A549 (cell line): ENCODE measurements around the gene SPPL3. TPM values are rescaled to one million over a fixed set of nuclear protein-coding genes. Genes with fewer than 3 reads are reported as not detected.

Experiments
- ATAC-seq, 2 experiments: fragments of 200-7000 bp in 1 of 2; fragments of >200 bp in 1 of 2; cut with Nextera tagmentation in 1 of 2; cut with Tn5 transposase in 1 of 2; 3 replicates each; pipeline versions ENCODE4 v1.8.0 to v1.9.1; 2018 to 2020; ENCODE audit warnings: mild to moderate bottlenecking in 1 of 2, moderate library complexity in 1 of 2
- CTCF ChIA-PET: fragments of 300-600 bp; sonication (Branson Sonifier 250); formaldehyde crosslinking; extraction: SDS; loops from one replicate; lab custom pipeline; 2021; ENCODE audit warnings: antibody characterized with exemption, inconsistent platforms; lab: Yijun Ruan, JAX
- POLR2A ChIA-PET: fragments of 350-600 bp; formaldehyde crosslinking; extraction: SDS; loops from one replicate; lab custom pipeline; 2021; ENCODE audit warnings: antibody characterized with exemption, inconsistent platforms; lab: Yijun Ruan, JAX
- DNase-seq, 2 experiments: peaks; one replicate each; pipeline versions ENCODE4 v3.0.0 to v3.0.0-alpha.2; 2011 to 2016; ENCODE audit warnings: low read depth in 1 of 2, low spot score in 1 of 2
- FAIRE-seq: peaks from 2 replicates; lab custom pipeline; 2011; peaks lifted over from hg19 to GRCh38; lab: Jason Lieb, UNC
- H3K27ac ChIP-seq, 2 experiments: fragments of >200 bp; sonication (Bioruptor Twin); formaldehyde crosslinking; 3 replicates each; pipeline ENCODE4 v1.5.1; 2016 to 2017
- H3K4me1 ChIP-seq: fragments of >200 bp; sonication (Bioruptor Twin); formaldehyde crosslinking; 3 replicates; pipeline ENCODE4 v1.6.1; 2016
- H3K4me2 ChIP-seq: fragments of >200 bp; sonication (Bioruptor Twin); formaldehyde crosslinking; 3 replicates; pipeline ENCODE4 v1.6.1; 2016
- H3K4me3 ChIP-seq: fragments of >200 bp; sonication (Bioruptor Twin); formaldehyde crosslinking; 3 replicates; pipeline ENCODE4 v1.5.1; 2016
- H3K9me3 ChIP-seq: fragments of >200 bp; sonication (Bioruptor Twin); formaldehyde crosslinking; 3 replicates; pipeline ENCODE4 v1.6.1; 2016
- CEBPB ChIP-seq, 2 experiments: fragments of >200 bp in 1 of 2; sonication (Bioruptor Twin) in 1 of 2; formaldehyde crosslinking in 1 of 2; IDR thresholded peaks; 2 replicates each; pipeline ENCODE4 v1.6.1; 2012 to 2016
- CHD4 ChIP-seq: fragments of 200-600 bp; sonication (generic); IDR thresholded peaks from 2 replicates; pipeline ENCODE4 v1.6.1; 2016; ENCODE audit warnings: antibody characterized with exemption, mild to moderate bottlenecking, borderline replicate concordance
- EHF ChIP-seq: fragments of 250-450 bp; sonication (Bioruptor Pico); IDR thresholded peaks from 2 replicates; pipeline ENCODE4 v1.5.0; 2020; ENCODE audit warnings: mild to moderate bottlenecking
- ESRRA ChIP-seq: fragments of 150-350 bp; IDR thresholded peaks from 2 replicates; pipeline ENCODE4 v1.6.1; 2014; ENCODE audit warnings: mild to moderate bottlenecking, low read length, borderline replicate concordance
- FOSL2 ChIP-seq, 2 experiments: fragments of 450-650 bp in 1 of 2; fragments of >200 bp in 1 of 2; sonication (Bioruptor Twin) in 1 of 2; formaldehyde crosslinking; IDR thresholded peaks; 2 replicates each; pipeline versions ENCODE4 v1.5.0 to v1.6.1; 2016 to 2020; ENCODE audit warnings: mild to moderate bottlenecking in 1 of 2, moderate library complexity in 1 of 2
- FOXS1 ChIP-seq: fragments of 250-450 bp; sonication (Bioruptor Pico); IDR thresholded peaks from 2 replicates; pipeline ENCODE4 v1.5.0; 2020; ENCODE audit warnings: mild to moderate bottlenecking, moderate library complexity
- HOXA7 ChIP-seq: fragments of 250-450 bp; sonication (Bioruptor Pico); IDR thresholded peaks from 2 replicates; pipeline ENCODE4 v1.5.0; 2020; ENCODE audit warnings: mild to moderate bottlenecking, moderate library complexity
- JUNB ChIP-seq: fragments of >200 bp; sonication (Bioruptor Twin); formaldehyde crosslinking; IDR thresholded peaks from 2 replicates; pipeline ENCODE4 v1.6.1; 2016
- KDM5A ChIP-seq: fragments of 200-600 bp; sonication (generic); IDR thresholded peaks from 2 replicates; pipeline ENCODE4 v1.6.1; 2016; ENCODE audit warnings: antibody characterized with exemption, mild to moderate bottlenecking
- PHF8 ChIP-seq: fragments of 200-600 bp; sonication (generic); IDR thresholded peaks from 2 replicates; pipeline ENCODE4 v1.6.1; 2016; ENCODE audit warnings: low read depth, mild to moderate bottlenecking, antibody characterized with exemption, moderate library complexity, borderline replicate concordance
- POLR2A ChIP-seq: IDR thresholded peaks from 2 replicates; pipeline ENCODE4 v1.6.1; 2012; ENCODE audit warnings: mild to moderate bottlenecking, low read length
- RNF2 ChIP-seq: fragments of 200-600 bp; sonication (generic); IDR thresholded peaks from 2 replicates; pipeline ENCODE4 v1.6.1; 2016; ENCODE audit warnings: low read depth, mild to moderate bottlenecking, antibody characterized with exemption, moderate library complexity, borderline replicate concordance
- SREBF2 ChIP-seq: fragments of 450-650 bp; IDR thresholded peaks from 2 replicates; pipeline ENCODE4 v1.6.1; 2014; ENCODE audit warnings: mild to moderate bottlenecking, moderate library complexity
- ZFP36 ChIP-seq: fragments of 450-650 bp; IDR thresholded peaks from 2 replicates; pipeline ENCODE4 v1.6.1; 2014; ENCODE audit warnings: borderline replicate concordance; ENCODE audit not compliant: partially characterized antibody
- ZSCAN20 ChIP-seq: fragments of 250-450 bp; sonication (Bioruptor Pico); IDR thresholded peaks from 2 replicates; pipeline ENCODE4 v1.8.0; 2022; ENCODE audit warnings: mild to moderate bottlenecking, moderate library complexity
- WGBS: methylation state at CpG from one replicate; pipeline ENCODE4 v1.1.6; 2017; ENCODE audit errors: missing lambda C conversion rate; 5-methylcytosine and 5-hydroxymethylcytosine counted together
- polyA plus RNA-seq, 4 experiments: library from polyadenylated mRNA; depleted of rRNA in 3 of 4; stranded (reverse); fragments of >200 nt; fragmentation: RNase III in 1 of 4; extraction: RNeasy Plus Mini Kit Qiagen cat#74134 plus additional on column Dnase treatment in 1 of 4; gene quantifications; 2 replicates in 3 of 4; 3 replicates in 1 of 4; pipeline ENCODE4 v1.2.3, GENCODE V29; 2011 to 2017
- TF ChIP-seq, protein P1 (sequence below): fragments of 250-450 bp; sonication (Bioruptor Pico); IDR thresholded peaks from 2 replicates; pipeline ENCODE4 v1.5.0; 2021; ENCODE audit warnings: mild to moderate bottlenecking, moderate library complexity, borderline replicate concordance
- TF ChIP-seq, protein P2 (sequence below): fragments of 250-450 bp; sonication (Bioruptor Pico); IDR thresholded peaks from 2 replicates; pipeline ENCODE4 v1.5.0; 2020; ENCODE audit warnings: low read depth, mild to moderate bottlenecking, moderate library complexity
- TF ChIP-seq, protein P3 (sequence below): fragments of >200 bp; sonication (Bioruptor Twin); formaldehyde crosslinking; IDR thresholded peaks from 3 replicates; pipeline ENCODE4 v1.6.1; 2016
- TF ChIP-seq, protein P4 (sequence below): fragments of >200 bp; sonication (Bioruptor Twin); formaldehyde crosslinking; IDR thresholded peaks from 2 replicates; pipeline ENCODE4 v1.6.1; 2016
- TF ChIP-seq, protein P5 (sequence below): fragments of 450-650 bp; IDR thresholded peaks from 2 replicates; pipeline ENCODE4 v1.6.1; 2014; ENCODE audit warnings: antibody characterized with exemption

SPPL3 gene
- polyA plus RNA-seq, 2 of the 4 experiments (the other 2 are of a cell fraction): 25.0 to 26.6 TPM

DNA sequence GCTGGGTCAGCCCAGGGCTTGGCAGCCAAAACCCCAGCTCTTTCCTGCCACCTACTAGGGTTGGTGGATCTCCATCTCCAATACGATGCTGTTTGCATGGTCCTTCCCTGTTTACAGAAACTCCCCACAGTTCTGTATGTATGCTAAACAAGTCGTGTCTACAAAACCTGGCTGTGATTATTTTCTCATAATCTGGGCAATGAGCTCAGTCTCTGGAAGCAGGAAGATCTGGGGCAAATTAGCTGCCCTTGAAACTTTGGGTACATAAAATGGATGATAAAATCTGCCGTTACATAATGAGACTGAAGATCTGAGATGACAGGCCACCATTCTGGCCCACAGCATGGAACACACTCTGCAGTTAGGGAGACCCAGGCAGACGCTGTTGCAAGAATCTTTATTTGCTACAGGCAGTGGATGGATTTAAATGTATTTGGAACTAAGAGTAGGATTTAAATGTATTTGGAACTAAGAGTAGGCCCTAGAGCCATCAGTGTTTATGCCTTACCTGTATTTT, 146.9 kb downstream of the SPPL3 start:
- no peak; a peak in 2 of 6 replicates for ATAC-seq
- FAIRE-seq: no peak
- TF ChIP-seq ESRRA: no peak
- no peak for TF ChIP-seq FOSL2 (IDR thresholded peaks at IDR 0.05)
- TF ChIP-seq FOSL2 (CRISPR knock-in tag; IDR thresholded peaks at IDR 0.05): no peak
- TF ChIP-seq, protein P1, sequence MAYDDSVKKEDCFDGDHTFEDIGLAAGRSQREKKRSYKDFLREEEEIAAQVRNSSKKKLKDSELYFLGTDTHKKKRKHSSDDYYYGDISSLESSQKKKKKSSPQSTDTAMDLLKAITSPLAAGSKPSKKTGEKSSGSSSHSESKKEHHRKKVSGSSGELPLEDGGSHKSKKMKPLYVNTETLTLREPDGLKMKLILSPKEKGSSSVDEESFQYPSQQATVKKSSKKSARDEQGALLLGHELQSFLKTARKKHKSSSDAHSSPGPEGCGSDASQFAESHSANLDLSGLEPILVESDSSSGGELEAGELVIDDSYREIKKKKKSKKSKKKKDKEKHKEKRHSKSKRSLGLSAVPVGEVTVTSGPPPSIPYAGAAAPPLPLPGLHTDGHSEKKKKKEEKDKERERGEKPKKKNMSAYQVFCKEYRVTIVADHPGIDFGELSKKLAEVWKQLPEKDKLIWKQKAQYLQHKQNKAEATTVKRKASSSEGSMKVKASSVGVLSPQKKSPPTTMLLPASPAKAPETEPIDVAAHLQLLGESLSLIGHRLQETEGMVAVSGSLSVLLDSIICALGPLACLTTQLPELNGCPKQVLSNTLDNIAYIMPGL: no peak
- TF ChIP-seq RNF2: no peak
- DNase-seq: no peak
- no peaks in the 10 kb centered on the region for H3K9me3 ChIP-seq
- ChIA-PET CTCF (interaction anchor here (0.6 to 0.9 kb wide), 3 partner anchors 13 to 325 kb away, joined by 3 to 4 read pairs (median 3); no protein-coding TSS in a partner anchor), POLR2A (no interaction called here)
- H3K27ac ChIP-seq: no peak overlapping the region
- no peak overlapping the region for H3K4me2 ChIP-seq
- no peak overlapping the region for H3K4me3 ChIP-seq
- H3K4me1 ChIP-seq: no peaks in the 10 kb centered on the region
- 84% methylated on average over 4 of the region's 4 CpGs for WGBS

DNA sequence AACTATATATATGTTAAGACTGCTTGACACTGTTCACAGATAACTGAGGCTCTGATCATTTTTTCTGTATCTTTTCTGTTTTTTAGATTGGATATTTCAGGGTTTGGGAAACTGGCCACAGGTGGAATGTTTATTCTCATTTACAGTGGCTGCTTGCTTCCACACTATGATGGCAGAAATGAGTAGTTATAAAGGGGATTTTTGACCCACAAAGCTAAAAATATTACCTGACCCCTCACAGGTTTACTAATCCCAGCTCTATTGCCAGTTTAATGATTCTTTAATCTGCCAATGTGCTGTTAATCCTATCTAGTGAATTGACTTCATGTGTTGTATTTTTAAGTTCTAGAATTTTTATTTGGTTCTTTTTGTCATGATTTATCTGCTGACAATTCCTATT, 148.9 kb downstream of the SPPL3 start:
- no peak overlapping the region for H3K4me2 ChIP-seq
- ChIA-PET CTCF (interaction anchor here (1.3 kb wide), 1 partner anchor 171 kb away, joined by 3 read pairs; no protein-coding TSS in a partner anchor), POLR2A (no interaction called here)
- ATAC-seq: no peak
- TF ChIP-seq CEBPB (IDR thresholded peaks at IDR 0.05): no peak
- TF ChIP-seq KDM5A: no peak
- TF ChIP-seq, protein P2, sequence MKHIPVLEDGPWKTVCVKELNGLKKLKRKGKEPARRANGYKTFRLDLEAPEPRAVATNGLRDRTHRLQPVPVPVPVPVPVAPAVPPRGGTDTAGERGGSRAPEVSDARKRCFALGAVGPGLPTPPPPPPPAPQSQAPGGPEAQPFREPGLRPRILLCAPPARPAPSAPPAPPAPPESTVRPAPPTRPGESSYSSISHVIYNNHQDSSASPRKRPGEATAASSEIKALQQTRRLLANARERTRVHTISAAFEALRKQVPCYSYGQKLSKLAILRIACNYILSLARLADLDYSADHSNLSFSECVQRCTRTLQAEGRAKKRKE: no peak
- TF ChIP-seq ESRRA: no peak
- TF ChIP-seq, protein P3, sequence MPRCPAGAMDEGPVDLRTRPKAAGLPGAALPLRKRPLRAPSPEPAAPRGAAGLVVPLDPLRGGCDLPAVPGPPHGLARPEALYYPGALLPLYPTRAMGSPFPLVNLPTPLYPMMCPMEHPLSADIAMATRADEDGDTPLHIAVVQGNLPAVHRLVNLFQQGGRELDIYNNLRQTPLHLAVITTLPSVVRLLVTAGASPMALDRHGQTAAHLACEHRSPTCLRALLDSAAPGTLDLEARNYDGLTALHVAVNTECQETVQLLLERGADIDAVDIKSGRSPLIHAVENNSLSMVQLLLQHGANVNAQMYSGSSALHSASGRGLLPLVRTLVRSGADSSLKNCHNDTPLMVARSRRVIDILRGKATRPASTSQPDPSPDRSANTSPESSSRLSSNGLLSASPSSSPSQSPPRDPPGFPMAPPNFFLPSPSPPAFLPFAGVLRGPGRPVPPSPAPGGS: no peak
- no peak for TF ChIP-seq ZFP36
- no peak for TF ChIP-seq JUNB
- TF ChIP-seq PHF8: no peak
- TF ChIP-seq ZSCAN20 (CRISPR knock-in tag): no peak
- no peak for FAIRE-seq
- no peak for DNase-seq
- no peak overlapping the region for H3K4me3 ChIP-seq
- H3K9me3 ChIP-seq: no peaks in the 10 kb centered on the region
- H3K4me1 ChIP-seq: no peaks in the 10 kb centered on the region
- H3K27ac ChIP-seq: no peak overlapping the region

DNA sequence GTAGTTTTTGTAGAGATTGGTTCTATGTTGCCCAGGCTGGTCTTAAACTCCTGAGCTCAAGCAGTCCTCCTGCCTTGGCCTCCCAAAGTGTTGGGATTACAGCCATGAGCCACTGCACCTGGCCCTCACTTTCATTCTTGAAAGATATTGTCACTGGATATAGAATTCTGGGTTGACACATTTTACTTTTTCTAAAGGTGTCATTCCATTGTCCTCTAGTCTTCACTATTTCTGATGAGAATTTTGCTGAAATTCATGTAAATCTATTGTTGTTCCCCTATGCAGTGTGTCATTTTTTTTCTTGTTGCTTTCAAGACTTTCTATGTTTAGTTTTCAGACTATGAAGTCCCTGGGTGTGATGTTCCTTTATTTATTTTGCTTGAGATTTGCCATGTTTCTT, 149.4 kb downstream of the SPPL3 start:
- Histone ChIP-seq H3K9me3 (no peaks in the 10 kb centered on the region), H3K27ac (no peak overlapping the region), H3K4me1 (no peaks in the 10 kb centered on the region), H3K4me3 (no peak overlapping the region), H3K4me2 (no peak overlapping the region)
- TF ChIP-seq FOXS1 (CRISPR knock-in tag) (no peak), HOXA7 (no peak), ZSCAN20 (CRISPR knock-in tag) (no peak), SREBF2 (no peak), CEBPB (IDR thresholded peaks at IDR 0.05) (no peak), EHF (CRISPR knock-in tag) (no peak), CHD4 (no peak), POLR2A (no peak)
- TF ChIP-seq, protein P4, sequence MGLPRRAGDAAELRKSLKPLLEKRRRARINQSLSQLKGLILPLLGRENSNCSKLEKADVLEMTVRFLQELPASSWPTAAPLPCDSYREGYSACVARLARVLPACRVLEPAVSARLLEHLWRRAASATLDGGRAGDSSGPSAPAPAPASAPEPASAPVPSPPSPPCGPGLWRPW: no peak
- TF ChIP-seq, protein P2: no peak
- TF ChIP-seq, protein P5, sequence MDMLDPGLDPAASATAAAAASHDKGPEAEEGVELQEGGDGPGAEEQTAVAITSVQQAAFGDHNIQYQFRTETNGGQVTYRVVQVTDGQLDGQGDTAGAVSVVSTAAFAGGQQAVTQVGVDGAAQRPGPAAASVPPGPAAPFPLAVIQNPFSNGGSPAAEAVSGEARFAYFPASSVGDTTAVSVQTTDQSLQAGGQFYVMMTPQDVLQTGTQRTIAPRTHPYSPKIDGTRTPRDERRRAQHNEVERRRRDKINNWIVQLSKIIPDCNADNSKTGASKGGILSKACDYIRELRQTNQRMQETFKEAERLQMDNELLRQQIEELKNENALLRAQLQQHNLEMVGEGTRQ: no peak
- no peak for ATAC-seq
- POLR2A ChIA-PET: no interaction called here
- DNase-seq: no peak
- CTCF ChIA-PET: interaction anchor here (0.7 to 1.3 kb wide), 2 partner anchors 102 to 171 kb away, joined by 3 read pairs; no protein-coding TSS in a partner anchor
- FAIRE-seq: no peak
